ENCODE measurements around the gene DRAXIN.

Gene DRAXIN

DNA sequence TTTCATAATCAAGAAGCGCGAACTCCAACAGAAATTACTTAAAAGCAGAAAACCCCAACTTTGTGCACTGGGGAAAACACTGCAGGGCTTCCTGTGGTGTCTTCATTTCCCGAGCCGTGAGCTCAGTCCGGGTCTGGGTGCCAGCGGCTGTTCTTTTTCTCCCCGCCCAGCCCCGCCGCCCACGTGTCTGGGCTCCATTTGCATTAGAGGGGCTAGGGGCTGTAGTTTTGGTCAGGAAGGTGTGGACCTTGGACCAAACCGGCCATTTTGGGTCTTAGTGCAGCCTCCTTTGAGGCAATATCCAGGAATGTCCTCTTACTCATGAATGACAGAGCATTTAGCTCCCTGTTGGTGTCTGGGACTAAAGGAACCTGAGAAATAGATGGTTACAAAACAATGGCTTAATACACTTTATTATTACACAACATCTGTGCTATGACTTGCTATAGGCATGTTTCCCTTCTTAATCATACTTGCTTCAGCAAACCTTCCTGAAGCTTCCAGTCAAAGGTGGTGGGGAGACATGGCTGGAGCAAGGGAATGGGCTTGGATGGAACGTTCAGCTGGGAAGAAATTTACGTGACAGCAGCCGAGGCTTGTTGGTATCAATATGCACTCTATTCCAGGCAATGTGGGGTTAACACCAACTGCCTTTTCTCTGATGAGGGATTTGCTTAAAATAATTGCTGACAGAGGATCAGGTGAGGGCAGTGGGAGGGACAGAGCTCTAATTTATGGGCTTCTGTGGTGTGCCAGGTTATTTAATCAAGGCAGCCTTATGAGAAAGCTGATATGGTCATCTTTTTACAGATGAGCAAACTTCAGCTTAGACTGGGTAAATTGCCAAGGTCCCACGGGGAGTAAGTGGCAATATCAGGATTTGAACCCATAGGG is 45.5 kb downstream of the DRAXIN start:
- DNase-seq (ENCODE audit: low read depth in 3 of 3): no peak

GRCh38 chr1:11738096-11738495 is 46.6 kb downstream of the DRAXIN start:
- DNase-seq (ENCODE audit: low read depth in 3 of 3): no peak

GRCh38 chr1:11738783-11739182 is 47.3 kb downstream of the DRAXIN start:
- no peak for DNase-seq (ENCODE audit: low read depth in 3 of 3)

DNA sequence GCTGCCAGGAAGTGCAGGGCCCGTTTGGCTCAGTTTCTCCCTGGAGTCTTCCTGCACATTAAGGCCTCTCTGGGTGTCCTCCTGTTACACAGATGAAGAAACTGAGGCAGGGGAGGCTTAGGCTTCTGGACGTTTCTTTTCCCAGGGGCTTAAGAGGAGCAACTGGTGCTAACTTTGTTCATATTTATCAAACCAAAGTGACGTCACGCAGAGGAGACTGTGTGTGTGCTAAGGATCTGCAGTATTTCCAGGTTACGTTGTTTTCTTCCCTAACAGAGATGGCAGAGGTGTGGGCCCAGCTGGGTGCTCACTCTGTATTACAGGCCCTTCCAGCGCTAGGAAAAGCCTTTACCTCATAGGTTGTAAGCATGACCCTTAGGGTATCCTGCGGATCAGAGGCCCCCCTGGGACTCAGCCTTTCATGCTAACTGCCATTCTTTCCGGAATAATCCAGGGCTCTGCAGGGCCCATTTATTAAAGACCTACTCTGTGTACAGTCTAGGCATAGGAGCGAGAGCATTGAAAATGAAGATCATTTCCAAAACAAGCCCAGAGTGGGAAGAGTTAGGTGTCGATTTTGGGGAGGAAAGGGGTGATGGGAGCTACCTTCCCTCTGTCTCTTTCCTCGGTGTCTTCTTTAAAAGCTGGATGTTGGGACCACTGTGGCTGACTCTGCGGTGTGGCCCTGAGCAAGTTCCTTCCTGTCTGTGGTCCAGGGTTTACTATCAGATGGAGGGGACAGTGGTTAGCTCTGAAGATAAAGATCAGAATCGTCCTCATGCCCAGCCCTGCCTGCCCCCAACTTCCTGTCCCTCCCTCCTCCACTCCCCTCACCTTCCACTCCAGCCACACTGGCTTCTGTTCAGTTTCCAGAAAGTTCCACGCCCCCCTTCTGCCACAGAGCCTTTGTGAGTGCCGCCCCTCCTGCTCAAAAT is 49.0 kb downstream of the DRAXIN start:
- DNase-seq (ENCODE audit: low read depth in 3 of 3): no peak

- no peak for DNase-seq (ENCODE audit: low read depth in 3 of 3)
Measured at GRCh38 chr1:11741482-11741881, 50.0 kb downstream of the DRAXIN start.

GRCh38 chr1:11741919-11742558 is 50.5 kb downstream of the DRAXIN start:
- DNase-seq (ENCODE audit: low read depth in 3 of 3): no peak

DNA sequence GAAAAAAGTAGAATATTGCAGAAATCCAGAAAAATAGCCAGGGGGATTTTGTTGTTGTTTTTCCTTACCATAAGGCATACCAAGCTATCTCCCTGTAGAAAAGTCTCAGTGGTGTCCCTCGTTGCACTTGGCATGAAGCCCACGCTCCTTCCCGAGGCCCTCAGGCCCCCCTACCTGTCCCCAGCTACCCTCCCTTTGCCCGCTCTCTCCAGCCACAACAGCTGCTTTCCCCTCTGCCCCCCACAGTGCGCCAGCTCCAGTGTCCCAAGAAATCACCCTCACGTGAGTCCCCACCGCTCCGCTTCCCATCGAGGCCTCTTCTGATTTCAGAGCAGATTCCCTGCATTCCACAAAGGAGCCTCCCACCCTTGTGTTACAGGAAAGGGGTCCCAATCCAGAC is 52.8 kb downstream of the DRAXIN start:
- no peak for DNase-seq (ENCODE audit: low read depth in 3 of 3)

GRCh38 chr1:11746092-11746491 is 54.6 kb downstream of the DRAXIN start:
- DNase-seq (ENCODE audit: low read depth in 3 of 3): no peak

DNA sequence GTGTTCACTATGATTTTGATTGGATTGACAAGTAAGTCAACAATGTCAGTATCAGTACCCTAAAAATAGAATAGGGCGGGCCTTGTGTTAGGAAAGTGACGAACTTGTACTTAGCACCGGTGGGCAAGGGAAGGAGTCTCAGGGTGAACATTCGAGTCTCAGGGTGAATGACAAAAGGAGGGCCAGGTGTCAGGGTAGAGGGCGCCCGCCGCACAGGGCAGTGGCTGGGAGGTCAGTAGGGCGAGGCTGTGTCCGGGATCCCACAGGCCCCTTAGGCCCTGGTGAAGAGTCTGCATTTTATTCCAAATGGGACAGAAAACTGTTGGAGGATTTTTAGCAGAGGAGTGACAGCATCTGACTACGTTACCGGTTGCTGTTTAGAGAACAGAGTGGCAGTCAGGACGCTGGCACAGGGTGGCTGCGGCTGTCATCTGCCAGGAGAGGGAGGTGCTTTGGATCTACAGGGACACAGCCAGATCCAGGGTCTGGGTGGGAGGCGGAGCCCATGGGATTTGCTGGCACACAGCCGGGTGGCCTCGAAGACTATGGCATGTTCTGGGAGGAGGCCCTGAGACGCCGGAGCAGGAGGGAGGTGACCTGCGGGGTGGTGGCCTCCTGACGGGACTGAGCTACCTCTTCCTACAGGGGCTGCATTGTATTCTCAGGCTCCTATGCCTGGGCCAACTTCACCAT is 55.4 kb downstream of the DRAXIN start:
- no peak for DNase-seq (ENCODE audit: low read depth in 3 of 3)

DNA sequence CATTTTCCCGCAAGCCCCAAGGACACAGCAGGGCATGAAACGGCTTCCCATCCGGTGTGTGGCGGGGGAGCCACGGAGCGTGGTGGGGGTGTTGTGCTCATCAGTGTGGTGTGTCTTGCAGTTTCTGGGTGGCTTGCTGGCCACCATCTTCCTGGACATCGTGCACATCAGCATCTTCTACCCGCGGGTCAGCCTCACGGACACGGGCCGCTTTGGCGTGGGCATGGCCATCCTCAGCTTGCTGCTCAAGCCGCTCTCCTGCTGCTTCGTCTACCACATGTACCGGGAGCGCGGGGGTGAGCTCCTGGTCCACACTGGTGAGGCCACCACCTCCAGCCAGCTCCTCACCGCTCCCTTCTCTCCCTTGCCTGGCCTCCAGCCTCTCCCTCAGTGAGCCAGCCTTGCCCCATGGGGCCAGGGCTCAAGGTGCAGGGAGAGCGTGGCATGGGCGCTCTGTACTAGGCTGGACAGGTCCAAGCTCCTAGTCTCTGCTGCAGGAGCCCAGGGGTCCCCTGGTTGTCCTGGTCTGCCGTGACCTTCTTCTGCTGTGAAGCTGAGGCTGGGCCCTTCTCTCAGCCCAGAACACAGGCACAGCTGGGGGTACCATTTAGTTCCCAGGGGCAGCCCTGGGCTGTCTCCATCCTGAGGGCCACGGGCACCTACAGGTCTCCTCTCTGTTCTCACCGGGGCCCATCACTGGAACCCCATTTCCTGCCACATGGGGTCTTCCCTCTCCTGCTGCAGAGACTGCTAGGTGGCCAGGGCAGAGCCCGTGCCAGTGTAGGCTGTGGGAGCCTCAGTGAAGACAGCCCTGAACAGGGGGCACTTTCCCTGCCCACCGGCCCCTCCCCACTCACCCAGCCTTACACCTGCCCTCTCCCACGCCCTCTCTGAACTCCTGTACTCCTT is 57.0 kb downstream of the DRAXIN start:
- no peak for DNase-seq (ENCODE audit: low read depth in 3 of 3)

DNA sequence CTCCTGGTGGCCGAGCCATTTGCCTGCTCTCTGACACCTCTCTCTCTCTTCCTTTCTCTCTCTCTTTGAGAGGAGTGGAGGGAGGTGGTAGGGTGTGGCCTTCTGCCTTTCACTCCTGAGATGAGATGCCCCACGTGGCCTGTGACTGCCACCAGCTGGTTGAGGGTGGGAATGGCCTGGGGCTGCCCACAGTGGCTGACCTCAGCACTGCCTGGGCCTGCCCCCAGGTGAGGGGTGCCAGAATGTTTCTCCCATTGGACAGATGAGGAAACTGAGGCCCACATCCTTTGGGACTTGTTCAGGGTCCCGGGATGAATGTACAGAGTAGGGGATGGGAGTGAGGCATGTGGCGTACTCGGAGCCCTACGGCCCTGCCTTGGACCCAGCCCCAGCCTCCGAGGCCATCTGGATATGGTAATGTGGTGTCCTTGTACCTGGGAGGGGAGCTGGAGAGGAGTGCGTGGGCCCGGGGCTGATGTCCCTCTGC is 57.7 kb downstream of the DRAXIN start:
- no peak for DNase-seq (ENCODE audit: low read depth in 3 of 3)

- no peak for DNase-seq (ENCODE audit: low read depth in 3 of 3)
Measured at GRCh38 chr1:11749996-11750395, 58.5 kb downstream of the DRAXIN start.

GRCh38 chr1:11751087-11751486 is 59.6 kb downstream of the DRAXIN start:
- no peak for DNase-seq (ENCODE audit: low read depth in 3 of 3)

GRCh38 chr1:11752359-11753088 is 61.0 kb downstream of the DRAXIN start:
- DNase-seq (ENCODE audit: low read depth in 3 of 3): no peak

GRCh38 chr1:11753555-11754208 is 62.2 kb downstream of the DRAXIN start:
- no peak for DNase-seq (ENCODE audit: low read depth in 3 of 3)

GRCh38 chr1:11757047-11757446 is 65.5 kb downstream of the DRAXIN start:
- no peak for DNase-seq (ENCODE audit: low read depth in 3 of 3)

GRCh38 chr1:11759791-11760190 is 68.3 kb downstream of the DRAXIN start:
- DNase-seq (ENCODE audit: low read depth in 3 of 3): no peak

DNA sequence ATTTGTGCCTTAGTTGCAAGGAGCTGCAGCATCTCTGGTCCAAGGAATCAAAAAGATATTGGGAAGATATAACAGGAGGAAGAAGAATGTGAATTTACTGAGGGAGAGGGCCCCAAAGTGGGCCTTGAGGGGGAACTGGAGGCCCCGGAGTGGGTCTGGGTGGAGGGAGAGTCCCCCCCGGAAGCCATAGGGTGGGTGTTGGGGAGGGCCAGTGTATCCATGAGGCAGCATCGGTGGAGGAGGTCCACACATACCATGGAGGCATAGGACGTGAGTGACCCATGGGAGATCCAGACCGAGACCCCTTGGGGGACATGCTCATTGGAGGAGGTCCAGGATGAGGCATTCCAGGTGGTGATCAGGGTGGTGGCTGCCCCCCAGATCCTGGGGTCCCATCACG is 69.8 kb downstream of the DRAXIN start:
- DNase-seq (ENCODE audit: low read depth in 3 of 3): no peak

GRCh38 chr1:11761988-11762406 is 70.5 kb downstream of the DRAXIN start, which contains the start of gene C1orf167:
TSS of gene C1orf167 (plus strand) at chr1:11762193. CDS start at chr1:11764401, 2,208 bp downstream.
- DNase-seq (ENCODE audit: low read depth in 3 of 3): peak in 1 of 3 experiments; percentile 18

All from stimulated activated CD4-positive, alpha-beta T cell treated with anti-CD3 and anti-CD28 coated beads, TNF-alpha, amount 100 ng/mL, for 4 hours (primary cell).